ENCODE data around the gene MROH8. TPM values are rescaled to one million over a fixed set of nuclear protein-coding genes. Genes with fewer than 3 reads are reported as not detected.

The MROH8 gene
- total and polyA plus RNA-seq, 2 of the 13 experiments (the other 11 are each of a cell fraction or from before 2014, with no cell fraction given): 2.6 to 5.5 TPM

DNA sequence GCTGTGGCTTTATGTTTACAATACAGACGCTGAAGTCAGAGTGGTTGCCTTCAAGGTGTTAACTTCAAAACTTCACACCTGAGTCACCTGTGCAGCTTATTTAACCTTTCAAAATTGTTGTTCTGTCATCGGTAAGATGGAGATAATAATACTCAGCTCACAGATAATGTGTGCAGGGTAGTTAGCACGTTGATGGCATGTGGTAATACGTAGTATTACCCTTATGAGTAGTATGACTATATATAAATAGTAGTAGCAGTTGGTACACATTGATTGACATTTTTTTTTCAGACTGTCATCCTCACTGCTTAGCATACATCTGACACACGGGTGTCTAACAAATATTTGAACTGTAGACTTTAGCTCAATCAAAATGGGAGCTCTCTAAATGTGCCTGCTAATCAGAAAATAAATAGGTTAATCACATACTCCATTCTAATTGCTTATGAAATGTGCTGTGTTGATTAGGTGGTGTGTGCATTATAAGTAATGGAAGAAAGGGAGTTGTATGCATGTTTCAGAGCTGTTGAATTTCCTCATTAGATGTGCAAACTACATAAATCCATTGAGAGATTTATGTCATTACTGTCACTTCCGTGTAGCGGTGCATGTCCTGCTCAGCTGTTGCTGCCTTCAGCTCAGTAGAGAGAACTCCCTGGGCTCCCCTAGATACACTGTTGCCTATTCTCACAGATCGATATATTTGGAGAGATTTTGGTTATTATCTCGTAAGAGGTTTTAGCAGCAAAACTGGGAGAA lies 11.2 kb upstream of the MROH8 start:
- WGBS (ENCODE audit: low lambda C conversion rate): 90% methylated on average over 9 of the region's 9 CpGs
- intact Hi-C loops (cut with micrococcal nuclease; ENCODE audit: unreplicated experiment): no loop called here

More for the DNA sequence above, 11.2 kb upstream of the MROH8 start:
- H2AFZ ChIP-seq (ENCODE audit: low read length): no peak overlapping the region
- FAIRE-seq (no peak), ATAC-seq (no peak), DNase-seq (ENCODE audit: low spot score) (no peak)
- in situ Hi-C loops (cut with HindIII; ENCODE audit: extremely low pct_ligation_motif_present, low pct_unique_long_range_greater_than_20kb): no loop called here
- H3K4me3 ChIP-seq (replicated peaks in 1 of 3; ENCODE audit: insufficient read depth in 1 of 3, low read depth in 2 of 3, low read length in 3 of 3): no peak overlapping the region
- H3K4me2 ChIP-seq (ENCODE audit: low read depth, low read length): no peak overlapping the region
- peaks cover 38 to 69% of the 10 kb centered on the region in 2 experiments for H3K36me3 ChIP-seq (replicated peaks in 1 of 2; ENCODE audit: control insufficient read depth in 1 of 2, insufficient read depth in 2 of 2, low read length in 2 of 2)
- BruUV-seq (replicated peaks): no TSS peak
- H3K9ac ChIP-seq (ENCODE audit: insufficient read depth, low read depth, low read length): no peak overlapping the region
- H3K4me1 ChIP-seq (ENCODE audit: insufficient read depth, low read length): peaks cover 30% of the 10 kb centered on the region
- no peaks in the 10 kb centered on the region for H3K9me3 ChIP-seq (ENCODE audit: low read length)
- H3K79me2 ChIP-seq (ENCODE audit: insufficient read depth, low read length): peaks cover 95% of the 10 kb centered on the region
- no peak overlapping the region for H3K27ac ChIP-seq (ENCODE audit: extremely low read length, insufficient read depth, low read length)
- H4K20me1 ChIP-seq (ENCODE audit: insufficient read depth, low read length): peaks cover 64% of the 10 kb centered on the region
- CTCF ChIA-PET (ENCODE audit: low intra/inter-chr PET ratio, low total read pairs): no interaction called here
- TF ChIP-seq SMAD1 (CRISPR knock-in tag; IDR thresholded peaks at IDR 0.05; ENCODE audit: borderline replicate concordance, low read depth) (no peak), WIZ (CRISPR knock-in tag; IDR thresholded peaks at IDR 0.05) (no peak), POLR2A (IDR thresholded peaks at IDR 0.05; ENCODE audit: insufficient read depth in 1 of 2, low read depth in 2 of 2, low read length in 2 of 2) (peak in 1 of 2 experiments; percentile 31; a peak in 1 of 4 replicates), ZNF780A (CRISPR knock-in tag; IDR thresholded peaks at IDR 0.05) (no peak), RBFOX2 (IDR thresholded peaks at IDR 0.05; ENCODE audit: low read depth, low read length) (0 out of 2 replicates have a peak, but pooled peaks have one; percentile 23), EEA1 (CRISPR knock-in tag; IDR thresholded peaks at IDR 0.05; ENCODE audit: borderline replicate concordance) (no peak)
- TF ChIP-seq, protein P1, sequence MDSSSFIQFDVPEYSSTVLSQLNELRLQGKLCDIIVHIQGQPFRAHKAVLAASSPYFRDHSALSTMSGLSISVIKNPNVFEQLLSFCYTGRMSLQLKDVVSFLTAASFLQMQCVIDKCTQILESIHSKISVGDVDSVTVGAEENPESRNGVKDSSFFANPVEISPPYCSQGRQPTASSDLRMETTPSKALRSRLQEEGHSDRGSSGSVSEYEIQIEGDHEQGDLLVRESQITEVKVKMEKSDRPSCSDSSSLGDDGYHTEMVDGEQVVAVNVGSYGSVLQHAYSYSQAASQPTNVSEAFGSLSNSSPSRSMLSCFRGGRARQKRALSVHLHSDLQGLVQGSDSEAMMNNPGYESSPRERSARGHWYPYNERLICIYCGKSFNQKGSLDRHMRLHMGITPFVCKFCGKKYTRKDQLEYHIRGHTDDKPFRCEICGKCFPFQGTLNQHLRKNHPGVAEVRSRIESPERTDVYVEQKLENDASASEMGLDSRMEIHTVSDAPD (CRISPR knock-in tag; IDR thresholded peaks at IDR 0.05): no peak
- POLR2A ChIA-PET: interaction anchor here (0.5 to 2.8 kb wide), 4 partner anchors 9 to 359 kb away, joined by 3 to 36 read pairs (median 6); partner anchors contain the start of genes MROH8 and RPN2
- H3K27me3 ChIP-seq (ENCODE audit: control insufficient read depth in 1 of 2, insufficient read depth in 2 of 2, low read length in 2 of 2): no peaks in the 10 kb centered on the region

Data from HepG2 (cell line).